Ishikawa (cell line): ENCODE measurements around the gene SENP7.

Source experiments
- CEBPB ChIP-seq: IDR thresholded peaks from 2 replicates; pipeline ENCODE4 v1.6.1; 2012
- CREB1 ChIP-seq: IDR thresholded peaks from 2 replicates; pipeline ENCODE4 v1.6.1; 2012; ENCODE audit warnings: low read depth
- EGR1 ChIP-seq: IDR thresholded peaks from 2 replicates; pipeline ENCODE4 v1.6.1; 2012
- EP300 ChIP-seq: IDR thresholded peaks from 2 replicates; pipeline ENCODE4 v1.6.1; 2012; ENCODE audit warnings: borderline replicate concordance
- FOXM1 ChIP-seq: IDR thresholded peaks from 2 replicates; pipeline ENCODE4 v1.6.1; 2012; ENCODE audit warnings: low read depth, borderline replicate concordance
- MAX ChIP-seq: IDR thresholded peaks from 2 replicates; pipeline ENCODE4 v1.6.1; 2012
- NFIC ChIP-seq: IDR thresholded peaks from 2 replicates; pipeline ENCODE4 v1.6.1; 2012
- RAD21 ChIP-seq: IDR thresholded peaks from 2 replicates; pipeline ENCODE4 v1.6.1; 2012; ENCODE audit warnings: low read depth
- REST ChIP-seq: IDR thresholded peaks from 2 replicates; pipeline ENCODE4 v1.6.1; 2012; ENCODE audit warnings: low read depth, mild to moderate bottlenecking
- TAF1 ChIP-seq: IDR thresholded peaks from 2 replicates; pipeline ENCODE4 v1.6.1; 2012; ENCODE audit warnings: low read depth, mild to moderate bottlenecking
- TCF12 ChIP-seq: IDR thresholded peaks from 2 replicates; pipeline ENCODE4 v1.6.1; 2012; ENCODE audit warnings: low read depth
- TEAD4 ChIP-seq: IDR thresholded peaks from 2 replicates; pipeline ENCODE4 v1.6.1; 2012
- USF1 ChIP-seq: IDR thresholded peaks from 2 replicates; pipeline ENCODE4 v1.6.1; 2012
- YY1 ChIP-seq: IDR thresholded peaks from 2 replicates; pipeline ENCODE4 v1.6.1; 2012; ENCODE audit warnings: low read depth
- ZBTB7A ChIP-seq: IDR thresholded peaks from 2 replicates; pipeline ENCODE4 v1.6.1; 2012; ENCODE audit warnings: low read depth

The SENP7 gene

GRCh38 chr3:101391413-101391950, 121.5 kb downstream of the SENP7 start:
- no peak for TF ChIP-seq MAX
- TF ChIP-seq FOXM1: no peak
- no peak for TF ChIP-seq TAF1
- no peak for TF ChIP-seq EP300
- TF ChIP-seq TEAD4: no peak
- TF ChIP-seq ZBTB7A: no peak
- no peak for TF ChIP-seq CREB1
- TF ChIP-seq CEBPB: no peak
- TF ChIP-seq REST: no peak
- no peak for TF ChIP-seq TCF12
- TF ChIP-seq YY1: no peak
- no peak for TF ChIP-seq RAD21

GRCh38 chr3:101388706-101389105, 124.3 kb downstream of the SENP7 start:
- no peak for TF ChIP-seq TEAD4
- TF ChIP-seq YY1: no peak
- TF ChIP-seq FOXM1: no peak
- no peak for TF ChIP-seq CEBPB
- no peak for TF ChIP-seq EP300
- TF ChIP-seq ZBTB7A: no peak
- no peak for TF ChIP-seq RAD21
- TF ChIP-seq CREB1: no peak
- no peak for TF ChIP-seq TCF12
- TF ChIP-seq REST: no peak
- TF ChIP-seq EGR1: no peak
- no peak for TF ChIP-seq NFIC
- no peak for TF ChIP-seq USF1
- TF ChIP-seq TAF1: no peak

GRCh38 chr3:101387351-101387750, 125.7 kb downstream of the SENP7 start:
- TF ChIP-seq EP300 (no peak), YY1 (no peak), USF1 (no peak), ZBTB7A (no peak), EGR1 (no peak), TCF12 (no peak), FOXM1 (no peak), RAD21 (no peak), TEAD4 (no peak), NFIC (no peak), TAF1 (no peak)

GRCh38 chr3:101384426-101384825, 128.6 kb downstream of the SENP7 start:
- TF ChIP-seq MAX: no peak
- TF ChIP-seq CREB1: no peak
- TF ChIP-seq USF1: no peak
- TF ChIP-seq TCF12: no peak
- no peak for TF ChIP-seq TEAD4
- no peak for TF ChIP-seq RAD21
- no peak for TF ChIP-seq NFIC

- TF ChIP-seq YY1: no peak
- TF ChIP-seq CEBPB: no peak
- TF ChIP-seq CREB1: no peak
- TF ChIP-seq REST: no peak
- TF ChIP-seq TCF12: no peak
- no peak for TF ChIP-seq USF1
- TF ChIP-seq MAX: no peak
- TF ChIP-seq FOXM1: no peak
- TF ChIP-seq TEAD4: no peak
- TF ChIP-seq RAD21: no peak
- no peak for TF ChIP-seq ZBTB7A
- TF ChIP-seq NFIC: no peak
These were observed 129.4 kb downstream of the SENP7 start for GRCh38 chr3:101383656-101384055.
